H54 (cell line): ENCODE results near the gene GPX2.

ENCODE experiments used
- DNase-seq: peaks from one replicate; pipeline ENCODE4 v3.0.0; 2011; ENCODE audit warnings: low spot score, mixed read lengths; ENCODE audit not compliant: insufficient read length
- FAIRE-seq: peaks from 3 replicates; lab custom pipeline; 2011; peaks lifted over from hg19 to GRCh38; lab: Jason Lieb, UNC
- POLR2A ChIP-seq: IDR thresholded peaks from 2 replicates; pipeline ENCODE4 v1.6.1; 2011; ENCODE audit warnings: low read depth, mild to moderate bottlenecking, low read length

Gene GPX2

DNA sequence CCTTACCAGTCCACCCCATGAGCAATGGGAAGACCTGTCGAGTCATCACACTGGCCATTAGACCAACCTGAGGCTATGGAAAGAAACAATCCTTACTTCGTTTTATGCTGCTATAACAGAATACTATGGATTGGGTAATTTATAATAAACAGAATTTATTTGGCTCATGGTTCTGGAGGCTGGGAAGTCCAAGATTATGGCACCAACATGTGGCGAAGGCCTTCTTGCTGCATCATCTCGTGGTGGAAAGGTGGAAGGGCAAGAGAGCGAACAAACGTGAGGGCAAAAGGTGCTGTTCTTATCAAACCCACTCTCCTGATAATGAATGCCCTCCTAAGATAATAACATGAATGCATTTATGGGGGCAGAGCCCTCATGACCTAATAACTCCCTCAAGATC is 53.2 kb downstream of the GPX2 start:
- DNase-seq (no peak), FAIRE-seq (no peak)

More for the DNA sequence above, 53.2 kb downstream of the GPX2 start:
- no peak for TF ChIP-seq POLR2A
